WTC11 (cell line): ENCODE results near the gene EIF3M. TPM values are rescaled to one million over a fixed set of nuclear protein-coding genes. Genes with fewer than 3 reads are reported as not detected.

Source experiments
- ATAC-seq: fragments of 200-7000 bp; cut with Tn5 transposase; 2 replicates; pipeline ENCODE4 v1.10.0; 2021; ENCODE audit warnings: mild to moderate bottlenecking, moderate library complexity
- CTCF ChIA-PET: fragments of 300-600 bp; sonication (Branson Sonifier 250); formaldehyde crosslinking; loops from one replicate; lab custom pipeline; 2021; ENCODE audit warnings: antibody characterized with exemption; lab: Charles Lee
- POLR2A ChIA-PET: fragments of 350-600 bp; sonication (Branson Sonifier 250); formaldehyde crosslinking; loops from one replicate; lab custom pipeline; 2021; ENCODE audit warnings: antibody characterized with exemption; lab: Charles Lee
- DNase-seq: peaks from one replicate; pipeline ENCODE4 v3.0.0; 2021; ENCODE audit warnings: low spot score
- H3K27ac Mint-ChIP-seq: 2 replicates; pipeline ENCODE4 v1.8.0; 2021; ENCODE audit warnings: mixed read lengths
- H3K27me3 Mint-ChIP-seq: 2 replicates; pipeline ENCODE4 v1.8.0; 2021; ENCODE audit warnings: low read depth, mild to moderate bottlenecking, moderate library complexity, mixed read lengths
- H3K36me3 Mint-ChIP-seq: 2 replicates; pipeline ENCODE4 v1.8.0; 2021; ENCODE audit warnings: mixed read lengths
- H3K4me1 Mint-ChIP-seq: 2 replicates; pipeline ENCODE4 v1.8.0; 2022; ENCODE audit warnings: mixed read lengths
- H3K4me3 Mint-ChIP-seq: 2 replicates; pipeline ENCODE4 v1.8.0; 2021; ENCODE audit warnings: mild to moderate bottlenecking, moderate library complexity, mixed read lengths
- H3K9me3 Mint-ChIP-seq: 2 replicates; pipeline ENCODE4 v1.8.0; 2021; ENCODE audit warnings: mixed read lengths
- AR ChIP-seq: fragments of 250-450 bp; sonication (Bioruptor Pico); IDR thresholded peaks from 2 replicates; pipeline ENCODE4 v1.9.0; 2021; ENCODE audit warnings: mild to moderate bottlenecking
- ARID4B ChIP-seq: sonication (generic); formaldehyde crosslinking; IDR thresholded peaks from 2 replicates; pipeline ENCODE4 v1.8.0; 2023; ENCODE audit warnings: missing genetic modification reagents, mild to moderate bottlenecking, borderline replicate concordance
- ATF3 ChIP-seq: sonication (generic); formaldehyde crosslinking; conservative IDR thresholded peaks from 2 replicates; pipeline ENCODE4 v1.8.1; 2022; ENCODE audit warnings: mild to moderate bottlenecking, missing genetic modification reagents
- CBFB ChIP-seq: sonication (generic); formaldehyde crosslinking; IDR thresholded peaks from 2 replicates; pipeline ENCODE4 v1.8.1; 2022; ENCODE audit warnings: mild to moderate bottlenecking, low read depth, missing genetic modification reagents
- CREM ChIP-seq: sonication (generic); formaldehyde crosslinking; IDR thresholded peaks from 2 replicates; pipeline ENCODE4 v1.8.1; 2022; ENCODE audit warnings: mild to moderate bottlenecking, missing genetic modification reagents, moderate library complexity
- ESRRA ChIP-seq: sonication (generic); formaldehyde crosslinking; IDR thresholded peaks from 2 replicates; pipeline ENCODE4 v1.8.1; 2022; ENCODE audit warnings: mild to moderate bottlenecking, missing genetic modification reagents, borderline replicate concordance
- FOXJ3 ChIP-seq: sonication (generic); formaldehyde crosslinking; IDR thresholded peaks from 2 replicates; pipeline ENCODE4 v1.9.0; 2021; ENCODE audit warnings: missing genetic modification reagents, mild to moderate bottlenecking, borderline replicate concordance
- GTF2I ChIP-seq: fragments of 250-450 bp; sonication (Bioruptor Pico); conservative IDR thresholded peaks from 2 replicates; pipeline ENCODE4 v1.4.0; 2021; ENCODE audit warnings: mild to moderate bottlenecking
- JUN ChIP-seq: sonication (generic); formaldehyde crosslinking; IDR thresholded peaks from 2 replicates; pipeline ENCODE4 v1.8.0; 2023; ENCODE audit warnings: mild to moderate bottlenecking, missing genetic modification reagents
- MAX ChIP-seq: sonication (generic); formaldehyde crosslinking; IDR thresholded peaks from 2 replicates; pipeline ENCODE4 v1.8.0; 2022; ENCODE audit warnings: mild to moderate bottlenecking, missing genetic modification reagents
- NFYB ChIP-seq: sonication (generic); formaldehyde crosslinking; conservative IDR thresholded peaks from 2 replicates; pipeline ENCODE4 v1.8.0; 2022; ENCODE audit warnings: low read depth, missing genetic modification reagents
- PREB ChIP-seq: sonication (generic); formaldehyde crosslinking; IDR thresholded peaks from 2 replicates; pipeline ENCODE4 v1.8.1; 2022; ENCODE audit warnings: mild to moderate bottlenecking, missing genetic modification reagents, moderate library complexity, borderline replicate concordance
- RELA ChIP-seq: sonication (generic); formaldehyde crosslinking; IDR thresholded peaks from 2 replicates; pipeline ENCODE4 v1.8.1; 2022; ENCODE audit warnings: missing genetic modification reagents, mild to moderate bottlenecking, borderline replicate concordance
- RORB ChIP-seq: fragments of 250-450 bp; sonication (Bioruptor Pico); IDR thresholded peaks from 2 replicates; pipeline ENCODE4 v1.9.0; 2021; ENCODE audit warnings: mild to moderate bottlenecking
- SMAD4 ChIP-seq: sonication (generic); formaldehyde crosslinking; IDR thresholded peaks from 2 replicates; pipeline ENCODE4 v1.8.0; 2022; ENCODE audit warnings: mild to moderate bottlenecking, missing genetic modification reagents
- SP1 ChIP-seq: sonication (generic); formaldehyde crosslinking; conservative IDR thresholded peaks from 2 replicates; pipeline ENCODE4 v1.8.1; 2022; ENCODE audit warnings: missing genetic modification reagents
- ZBTB21 ChIP-seq: sonication (generic); formaldehyde crosslinking; IDR thresholded peaks from 2 replicates; pipeline ENCODE4 v1.8.1; 2023; ENCODE audit warnings: mild to moderate bottlenecking, missing genetic modification reagents, borderline replicate concordance
- ZMAT4 ChIP-seq: fragments of 250-450 bp; sonication (Bioruptor Pico); IDR thresholded peaks from 2 replicates; pipeline ENCODE4 v1.9.0; 2021; ENCODE audit warnings: mild to moderate bottlenecking
- ZNF138 ChIP-seq: sonication (generic); formaldehyde crosslinking; conservative IDR thresholded peaks from 2 replicates; pipeline ENCODE4 v1.8.1; 2022; ENCODE audit warnings: mild to moderate bottlenecking, moderate library complexity, missing genetic modification reagents
- ZNF219 ChIP-seq: sonication (generic); formaldehyde crosslinking; IDR thresholded peaks from 2 replicates; pipeline ENCODE4 v1.8.0; 2023; ENCODE audit warnings: missing genetic modification reagents, mild to moderate bottlenecking, borderline replicate concordance
- ZNF232 ChIP-seq: sonication (generic); formaldehyde crosslinking; IDR thresholded peaks from 2 replicates; pipeline ENCODE4 v1.8.0; 2022; ENCODE audit warnings: mild to moderate bottlenecking, missing genetic modification reagents
- ZNF263 ChIP-seq: sonication (generic); formaldehyde crosslinking; IDR thresholded peaks from 2 replicates; pipeline ENCODE4 v1.8.1; 2022; ENCODE audit warnings: low read depth, mild to moderate bottlenecking, moderate library complexity, missing genetic modification reagents
- ZNF396 ChIP-seq: fragments of 250-450 bp; sonication (Bioruptor Pico); IDR thresholded peaks from 2 replicates; pipeline ENCODE4 v1.8.0; 2021; ENCODE audit warnings: mild to moderate bottlenecking, moderate library complexity, borderline replicate concordance
- ZNF425 ChIP-seq: fragments of 250-450 bp; sonication (Bioruptor Pico); conservative IDR thresholded peaks from 2 replicates; pipeline ENCODE4 v1.9.0; 2021; ENCODE audit warnings: mild to moderate bottlenecking
- total RNA-seq: library from RNA; stranded (reverse); gene quantifications from 3 replicates; pipeline ENCODE4 v1.2.3, GENCODE V29; 2021

EIF3M gene
- total RNA-seq, 1 experiment from 2014 or later, result 365 TPM

- no peak for TF ChIP-seq PREB (CRISPR knock-in tag)
- TF ChIP-seq ZBTB21 (CRISPR knock-in tag), result no peak
- TF ChIP-seq NFYB (CRISPR knock-in tag), result no peak
- TF ChIP-seq ZNF263 (CRISPR knock-in tag), result no peak
- no peak for TF ChIP-seq SP1 (CRISPR knock-in tag)
- TF ChIP-seq CREM (CRISPR knock-in tag), result no peak
Measured at GRCh38 chr11:32597921-32598320, 14.3 kb downstream of the EIF3M start (continued).

- ChIA-PET POLR2A (no interaction called here), CTCF (no interaction called here)
- DNase-seq (no peak), ATAC-seq (no peak)
- Mint-ChIP-seq H3K4me1 (peaks cover 5% of the 10 kb centered on the region), H3K9me3 (peaks cover 10% of the 10 kb centered on the region), H3K36me3 (peaks cover 62% of the 10 kb centered on the region), H3K27me3 (no peaks in the 10 kb centered on the region), H3K4me3 (no peak overlapping the region), H3K27ac (no peak overlapping the region)
- TF ChIP-seq ZNF425 (CRISPR knock-in tag) (no peak), AR (CRISPR knock-in tag) (no peak), ZNF138 (CRISPR knock-in tag) (no peak), GTF2I (no peak), RELA (CRISPR knock-in tag) (no peak), FOXJ3 (CRISPR knock-in tag) (no peak), ZNF219 (CRISPR knock-in tag) (no peak), CBFB (CRISPR knock-in tag) (no peak), JUN (CRISPR knock-in tag) (no peak), ATF3 (no peak), SMAD4 (CRISPR knock-in tag) (no peak), CREM (CRISPR knock-in tag) (no peak), ESRRA (CRISPR knock-in tag) (no peak), ZMAT4 (CRISPR knock-in tag) (no peak), MAX (no peak), ARID4B (no peak), ZNF396 (CRISPR knock-in tag) (no peak), ZNF232 (CRISPR knock-in tag) (no peak), RORB (CRISPR knock-in tag) (no peak)
Measured at GRCh38 chr11:32602657-32603415, 19.2 kb downstream of the EIF3M start.
